ENCODE measurements around the gene ACSL5. TPM values are rescaled to one million over a fixed set of nuclear protein-coding genes. Genes with fewer than 3 reads are reported as not detected.

Gene ACSL5
- total RNA-seq, 1 donor from 2014 or later: 0.68 TPM

DNA sequence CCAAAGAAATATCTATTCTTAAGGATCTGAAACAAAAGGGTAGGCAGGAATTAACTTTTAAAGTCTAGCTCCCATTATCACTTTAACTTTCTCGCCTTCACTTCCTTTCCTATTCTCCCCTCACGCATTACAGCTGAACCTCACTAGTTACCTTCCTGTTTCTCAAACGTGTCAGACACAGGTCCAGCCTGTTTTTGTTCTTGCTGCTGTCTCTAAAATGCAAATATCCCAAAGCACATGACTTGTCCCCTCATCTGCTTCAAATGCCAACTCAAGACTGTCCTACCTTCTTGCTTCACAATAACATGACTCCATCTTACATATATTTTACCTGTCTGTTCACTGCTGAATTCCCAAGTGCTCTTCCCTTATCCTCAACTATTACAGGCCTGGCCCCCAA lies 55.2 kb downstream of the ACSL5 start:
- Histone ChIP-seq H4K20me1 (ENCODE audit: insufficient read depth, low read length) (no peaks in the 10 kb centered on the region), H3K27me3 (ENCODE audit: insufficient read depth, low read length) (no peaks in the 10 kb centered on the region), H3K27ac (ENCODE audit: low read depth, low read length) (no peak overlapping the region), H3K4me3 (ENCODE audit: insufficient read depth, low read depth, low read length) (no peak overlapping the region), H3K9ac (ENCODE audit: low read length) (no peak overlapping the region), H2AFZ (ENCODE audit: low read depth, low read length) (no peak overlapping the region), H3K79me2 (ENCODE audit: insufficient read depth, low read length) (no peaks in the 10 kb centered on the region), H3K4me1 (ENCODE audit: insufficient read depth, low read length) (no peaks in the 10 kb centered on the region), H3K36me3 (ENCODE audit: insufficient read depth, low read length) (peaks cover 37% of the 10 kb centered on the region), H3K9me3 (ENCODE audit: insufficient read depth, low read depth, low read length) (no peaks in the 10 kb centered on the region), H3K4me2 (ENCODE audit: low read length) (no peak overlapping the region)
- H3K4me3 Mint-ChIP-seq (ENCODE audit: unreplicated experiment): no peak overlapping the region
- no peaks in the 10 kb centered on the region for H3K4me1 Mint-ChIP-seq (ENCODE audit: low read depth, unreplicated experiment)
- FAIRE-seq (no peak), DNase-seq (ENCODE audit: low read depth) (no peak)
- peaks cover 5% of the 10 kb centered on the region for H3K36me3 Mint-ChIP-seq (ENCODE audit: low read depth, unreplicated experiment)
- no peaks in the 10 kb centered on the region for H3K27me3 Mint-ChIP-seq (ENCODE audit: low read depth, unreplicated experiment)
- no peaks in the 10 kb centered on the region for H3K9me3 Mint-ChIP-seq (ENCODE audit: unreplicated experiment)
- H3K27ac Mint-ChIP-seq (ENCODE audit: unreplicated experiment): no peak overlapping the region
- no peak for TF ChIP-seq EZH2 (IDR thresholded peaks at IDR 0.05; ENCODE audit: insufficient read depth, low read length)
- TF ChIP-seq, protein P1, sequence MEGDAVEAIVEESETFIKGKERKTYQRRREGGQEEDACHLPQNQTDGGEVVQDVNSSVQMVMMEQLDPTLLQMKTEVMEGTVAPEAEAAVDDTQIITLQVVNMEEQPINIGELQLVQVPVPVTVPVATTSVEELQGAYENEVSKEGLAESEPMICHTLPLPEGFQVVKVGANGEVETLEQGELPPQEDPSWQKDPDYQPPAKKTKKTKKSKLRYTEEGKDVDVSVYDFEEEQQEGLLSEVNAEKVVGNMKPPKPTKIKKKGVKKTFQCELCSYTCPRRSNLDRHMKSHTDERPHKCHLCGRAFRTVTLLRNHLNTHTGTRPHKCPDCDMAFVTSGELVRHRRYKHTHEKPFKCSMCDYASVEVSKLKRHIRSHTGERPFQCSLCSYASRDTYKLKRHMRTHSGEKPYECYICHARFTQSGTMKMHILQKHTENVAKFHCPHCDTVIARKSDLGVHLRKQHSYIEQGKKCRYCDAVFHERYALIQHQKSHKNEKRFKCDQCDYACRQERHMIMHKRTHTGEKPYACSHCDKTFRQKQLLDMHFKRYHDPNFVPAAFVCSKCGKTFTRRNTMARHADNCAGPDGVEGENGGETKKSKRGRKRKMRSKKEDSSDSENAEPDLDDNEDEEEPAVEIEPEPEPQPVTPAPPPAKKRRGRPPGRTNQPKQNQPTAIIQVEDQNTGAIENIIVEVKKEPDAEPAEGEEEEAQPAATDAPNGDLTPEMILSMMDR (IDR thresholded peaks at IDR 0.05; ENCODE audit: insufficient read depth, low read depth, low read length): no peak

DNA sequence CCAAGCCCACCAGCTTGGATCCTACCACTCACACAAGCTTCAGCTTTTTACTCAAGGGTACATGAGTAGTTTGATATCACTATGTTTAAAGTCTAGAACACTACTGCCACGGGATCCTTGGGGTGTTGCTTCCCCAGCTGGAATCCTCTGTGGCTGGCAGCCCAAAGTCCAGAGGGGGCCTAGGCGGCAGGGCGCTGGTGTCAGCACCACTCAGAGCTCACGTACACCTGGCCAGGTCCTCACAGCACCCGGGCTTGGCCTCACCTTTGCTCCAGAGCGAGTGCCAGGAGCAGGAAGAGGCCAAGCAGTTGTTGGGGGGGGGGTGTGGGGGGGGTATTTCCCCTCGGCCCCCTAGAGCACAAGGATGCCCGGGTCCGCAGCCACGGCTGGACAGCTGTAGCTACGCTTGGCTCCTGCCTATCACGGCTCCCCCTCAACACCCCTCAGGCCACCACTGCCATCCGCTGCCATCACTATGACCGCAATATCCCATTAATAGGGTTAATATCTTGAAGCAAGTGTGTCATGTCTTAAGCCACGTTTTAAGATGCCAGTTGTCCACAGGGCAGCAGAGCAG lies 55.8 kb downstream of the ACSL5 start:
- TF ChIP-seq EZH2 (IDR thresholded peaks at IDR 0.05; ENCODE audit: insufficient read depth, low read length): no peak
- TF ChIP-seq, protein P1 (IDR thresholded peaks at IDR 0.05; ENCODE audit: insufficient read depth, low read depth, low read length): no peak
- Histone ChIP-seq H3K79me2 (ENCODE audit: insufficient read depth, low read length) (no peaks in the 10 kb centered on the region), H3K4me2 (ENCODE audit: low read length) (no peak overlapping the region), H3K9me3 (ENCODE audit: insufficient read depth, low read depth, low read length) (no peaks in the 10 kb centered on the region), H3K4me3 (ENCODE audit: insufficient read depth, low read depth, low read length) (no peak overlapping the region), H3K27me3 (ENCODE audit: insufficient read depth, low read length) (no peaks in the 10 kb centered on the region), H2AFZ (ENCODE audit: low read depth, low read length) (no peak overlapping the region), H3K9ac (ENCODE audit: low read length) (no peak overlapping the region), H4K20me1 (ENCODE audit: insufficient read depth, low read length) (no peaks in the 10 kb centered on the region), H3K27ac (ENCODE audit: low read depth, low read length) (no peak overlapping the region), H3K36me3 (ENCODE audit: insufficient read depth, low read length) (peaks cover 43% of the 10 kb centered on the region), H3K4me1 (ENCODE audit: insufficient read depth, low read length) (no peaks in the 10 kb centered on the region)
- no peaks in the 10 kb centered on the region for H3K27me3 Mint-ChIP-seq (ENCODE audit: low read depth, unreplicated experiment)
- H3K9me3 Mint-ChIP-seq (ENCODE audit: unreplicated experiment): no peaks in the 10 kb centered on the region
- no peak overlapping the region for H3K4me3 Mint-ChIP-seq (ENCODE audit: unreplicated experiment)
- no peak overlapping the region for H3K27ac Mint-ChIP-seq (ENCODE audit: unreplicated experiment)
- DNase-seq (ENCODE audit: low read depth) (no peak), FAIRE-seq (no peak)
- no peaks in the 10 kb centered on the region for H3K4me1 Mint-ChIP-seq (ENCODE audit: low read depth, unreplicated experiment)
- H3K36me3 Mint-ChIP-seq (ENCODE audit: low read depth, unreplicated experiment): peaks cover 5% of the 10 kb centered on the region

DNA sequence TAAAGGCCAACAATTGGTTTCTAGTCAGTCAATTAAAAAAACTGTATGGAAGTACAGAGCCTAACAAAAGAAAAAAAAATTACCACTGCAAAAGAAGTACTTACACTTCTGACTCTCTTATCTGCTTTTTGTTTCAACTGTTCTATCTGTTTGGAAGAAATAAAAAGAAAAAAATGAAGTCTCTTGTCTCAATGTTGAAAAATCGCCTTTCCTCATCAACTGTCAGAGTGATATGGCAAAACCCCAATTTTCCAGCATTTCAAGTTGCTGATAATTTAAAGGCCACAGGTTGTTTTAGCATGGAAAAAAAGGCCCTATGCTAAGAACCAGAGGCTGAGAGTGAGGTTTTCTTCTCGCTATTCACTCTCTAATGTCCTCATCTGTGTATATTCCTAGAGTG lies 59.2 kb downstream of the ACSL5 start:
- no peak overlapping the region for H3K27ac Mint-ChIP-seq (ENCODE audit: unreplicated experiment)
- FAIRE-seq (no peak), DNase-seq (ENCODE audit: low read depth) (no peak)
- H3K36me3 Mint-ChIP-seq (ENCODE audit: low read depth, unreplicated experiment): peaks cover 5% of the 10 kb centered on the region
- no peaks in the 10 kb centered on the region for H3K27me3 ChIP-seq (ENCODE audit: insufficient read depth, low read length)
- no peak overlapping the region for H3K4me2 ChIP-seq (ENCODE audit: low read length)
- no peak overlapping the region for H3K4me3 Mint-ChIP-seq (ENCODE audit: unreplicated experiment)
- no peak for TF ChIP-seq EZH2 (IDR thresholded peaks at IDR 0.05; ENCODE audit: insufficient read depth, low read length)
- TF ChIP-seq, protein P1 (IDR thresholded peaks at IDR 0.05; ENCODE audit: insufficient read depth, low read depth, low read length): no peak
- H3K79me2 ChIP-seq (ENCODE audit: insufficient read depth, low read length): no peaks in the 10 kb centered on the region
- H3K9ac ChIP-seq (ENCODE audit: low read length): no peak overlapping the region
- H3K9me3 Mint-ChIP-seq (ENCODE audit: unreplicated experiment): no peaks in the 10 kb centered on the region
- H3K4me3 ChIP-seq (ENCODE audit: insufficient read depth, low read depth, low read length): no peak overlapping the region
- H4K20me1 ChIP-seq (ENCODE audit: insufficient read depth, low read length): no peaks in the 10 kb centered on the region
- no peaks in the 10 kb centered on the region for H3K4me1 ChIP-seq (ENCODE audit: insufficient read depth, low read length)
- no peaks in the 10 kb centered on the region for H3K27me3 Mint-ChIP-seq (ENCODE audit: low read depth, unreplicated experiment)
- no peak overlapping the region for H2AFZ ChIP-seq (ENCODE audit: low read depth, low read length)
- no peak overlapping the region for H3K27ac ChIP-seq (ENCODE audit: low read depth, low read length)
- peaks cover 48% of the 10 kb centered on the region for H3K36me3 ChIP-seq (ENCODE audit: insufficient read depth, low read length)
- no peaks in the 10 kb centered on the region for H3K9me3 ChIP-seq (ENCODE audit: insufficient read depth, low read depth, low read length)
- no peaks in the 10 kb centered on the region for H3K4me1 Mint-ChIP-seq (ENCODE audit: low read depth, unreplicated experiment)

All from astrocyte (in vitro differentiated cells and primary cell).